D721Med (cell line): ENCODE results near the gene MGLL.

Experiments
- DNase-seq: peaks from one replicate; pipeline ENCODE4 v3.0.0; 2011; ENCODE audit warnings: low spot score; ENCODE audit not compliant: insufficient read length
- FAIRE-seq: peaks from 2 replicates; lab custom pipeline; 2011; peaks lifted over from hg19 to GRCh38; lab: Jason Lieb, UNC
- TF ChIP-seq, protein P1 (sequence below): IDR thresholded peaks from 2 replicates; pipeline ENCODE4 v1.5.1; 2012; ENCODE audit warnings: mild to moderate bottlenecking, control low read depth; ENCODE audit not compliant: insufficient read depth; ENCODE audit errors: missing control alignments

Gene MGLL

DNA sequence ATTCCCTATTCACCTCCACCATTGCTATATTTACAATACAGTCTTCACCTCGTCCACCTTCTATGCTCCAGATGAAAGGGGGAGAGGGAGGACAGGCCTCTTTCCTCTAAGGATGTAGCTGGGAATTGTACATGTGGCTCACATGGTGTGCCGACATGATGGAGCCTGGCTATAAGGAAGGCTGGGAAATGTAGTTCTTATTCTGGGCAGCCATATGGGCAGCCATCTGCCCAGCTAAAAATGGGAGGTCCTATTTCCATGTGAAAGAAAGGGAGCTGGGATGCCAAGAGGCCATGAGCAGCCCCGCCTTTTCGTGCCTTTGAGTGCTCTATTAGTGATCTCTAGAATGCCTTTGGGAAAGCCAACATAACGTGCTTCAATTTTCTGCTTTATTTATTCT lies 27.1 kb upstream of the MGLL start:
- no peak for FAIRE-seq
- TF ChIP-seq, protein P1, sequence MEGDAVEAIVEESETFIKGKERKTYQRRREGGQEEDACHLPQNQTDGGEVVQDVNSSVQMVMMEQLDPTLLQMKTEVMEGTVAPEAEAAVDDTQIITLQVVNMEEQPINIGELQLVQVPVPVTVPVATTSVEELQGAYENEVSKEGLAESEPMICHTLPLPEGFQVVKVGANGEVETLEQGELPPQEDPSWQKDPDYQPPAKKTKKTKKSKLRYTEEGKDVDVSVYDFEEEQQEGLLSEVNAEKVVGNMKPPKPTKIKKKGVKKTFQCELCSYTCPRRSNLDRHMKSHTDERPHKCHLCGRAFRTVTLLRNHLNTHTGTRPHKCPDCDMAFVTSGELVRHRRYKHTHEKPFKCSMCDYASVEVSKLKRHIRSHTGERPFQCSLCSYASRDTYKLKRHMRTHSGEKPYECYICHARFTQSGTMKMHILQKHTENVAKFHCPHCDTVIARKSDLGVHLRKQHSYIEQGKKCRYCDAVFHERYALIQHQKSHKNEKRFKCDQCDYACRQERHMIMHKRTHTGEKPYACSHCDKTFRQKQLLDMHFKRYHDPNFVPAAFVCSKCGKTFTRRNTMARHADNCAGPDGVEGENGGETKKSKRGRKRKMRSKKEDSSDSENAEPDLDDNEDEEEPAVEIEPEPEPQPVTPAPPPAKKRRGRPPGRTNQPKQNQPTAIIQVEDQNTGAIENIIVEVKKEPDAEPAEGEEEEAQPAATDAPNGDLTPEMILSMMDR, result no peak
- no peak for DNase-seq

GRCh38 chr3:127848131-127849129 lies 26.1 kb upstream of the MGLL start:
- TF ChIP-seq, protein P1, result no peak
- FAIRE-seq, result peak; percentile 21
- no peak for DNase-seq

DNA sequence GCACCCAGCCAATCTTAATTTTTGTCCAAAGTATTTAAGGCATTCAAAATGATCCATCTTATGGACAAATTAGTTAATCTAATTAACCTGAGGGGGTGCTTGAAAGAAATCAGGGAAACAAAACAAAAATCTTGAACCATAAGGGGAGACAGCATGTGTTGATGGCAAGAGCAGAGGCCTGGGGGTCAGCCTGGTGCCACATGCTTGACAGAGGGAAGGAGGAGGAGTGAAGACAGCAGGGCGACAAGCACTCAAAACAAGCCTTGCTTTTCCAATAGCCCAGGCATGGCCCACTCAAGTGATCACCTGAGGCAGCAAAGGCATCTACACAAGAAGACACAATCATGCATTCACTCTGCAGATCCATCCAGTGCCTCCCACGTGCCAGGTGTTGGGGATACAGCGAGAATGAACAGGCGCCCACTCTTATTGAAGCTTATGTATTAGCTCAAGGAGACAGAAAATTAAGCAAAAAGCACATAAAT lies 25.0 kb upstream of the MGLL start:
- FAIRE-seq (no peak), DNase-seq (no peak)
- TF ChIP-seq, protein P1, result no peak

GRCh38 chr3:127846576-127846975 lies 24.3 kb upstream of the MGLL start:
- FAIRE-seq (no peak), DNase-seq (no peak)
- TF ChIP-seq, protein P1, result no peak

- FAIRE-seq, result no peak
- no peak for DNase-seq
- TF ChIP-seq, protein P1, result no peak
Measured at GRCh38 chr3:127844326-127844942, 22.1 kb upstream of the MGLL start.

DNA sequence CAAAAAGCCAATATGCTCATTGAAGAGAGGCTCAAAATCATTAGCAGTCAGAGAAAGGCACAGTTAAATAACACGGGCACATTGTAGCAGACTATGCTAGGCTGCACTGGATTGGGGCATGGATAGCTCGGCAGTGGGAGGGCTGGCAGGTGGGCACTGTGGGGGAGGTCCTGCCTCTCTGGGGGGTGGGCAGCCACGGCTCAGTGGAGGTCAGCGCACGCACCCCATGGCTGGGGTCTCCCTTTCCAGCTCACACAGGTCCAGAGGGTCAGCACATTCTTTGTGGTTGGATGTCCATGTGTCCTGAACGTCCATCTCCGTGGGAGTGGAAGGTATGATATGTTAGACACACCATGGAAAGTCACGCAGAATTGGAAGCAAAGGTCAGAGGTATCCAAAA lies 18.4 kb upstream of the MGLL start:
- no peak for DNase-seq
- FAIRE-seq, result no peak
- TF ChIP-seq, protein P1, result no peak

DNA sequence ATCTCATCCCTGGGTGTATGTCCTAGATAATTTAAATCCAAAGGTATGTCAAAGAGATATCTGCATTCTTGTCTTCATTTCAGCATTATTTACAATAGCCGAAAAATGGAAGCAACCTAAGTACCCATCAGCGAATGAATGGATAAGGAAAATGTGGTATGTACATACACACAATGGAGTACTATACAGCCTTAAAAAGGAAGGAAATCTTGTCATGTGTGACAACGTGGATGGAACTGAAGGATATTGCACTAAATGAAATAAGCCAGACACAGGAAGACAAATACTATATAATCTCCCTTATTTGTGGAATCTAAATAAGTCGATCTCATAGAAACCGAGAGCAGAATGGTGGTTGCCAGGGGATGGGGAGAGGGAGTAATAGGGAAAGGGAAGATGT lies 16.8 kb upstream of the MGLL start:
- TF ChIP-seq, protein P1, result no peak
- no peak for FAIRE-seq
- DNase-seq, result no peak
